Glomerular endothelial cell (primary cell): Measurements from ENCODE around the gene LRRTM3. TPM values are rescaled to one million over a fixed set of nuclear protein-coding genes. Genes with fewer than 3 reads are reported as not detected.

Source experiments
- DNase-seq: peaks from one replicate; pipeline ENCODE4 v3.0.0-alpha.2; 2011; ENCODE audit warnings: low read depth, low spot score; ENCODE audit errors: extremely low read depth
- total RNA-seq: library from RNA; depleted of rRNA; stranded (reverse); fragments of >200 nt; gene quantifications from 2 replicates; pipeline ENCODE4 v1.2.3, GENCODE V29; 2015

LRRTM3 gene
- total RNA-seq, 1 donor from 2014 or later: not detected

- no peak for DNase-seq
These were observed 184.4 kb downstream of the LRRTM3 start for GRCh38 chr10:67110286-67110685.

- no peak for DNase-seq
These were observed 186.9 kb downstream of the LRRTM3 start for GRCh38 chr10:67112765-67113164.

GRCh38 chr10:67114945-67115344, 189.1 kb downstream of the LRRTM3 start:
- DNase-seq: no peak

GRCh38 chr10:67115972-67116371, 190.1 kb downstream of the LRRTM3 start:
- no peak for DNase-seq

- DNase-seq: no peak
These were observed 193.8 kb downstream of the LRRTM3 start for GRCh38 chr10:67119651-67120050.

- DNase-seq: no peak
These were observed 201.6 kb downstream of the LRRTM3 start for GRCh38 chr10:67127441-67127840.

- DNase-seq: no peak
These were observed 214.8 kb downstream of the LRRTM3 start for GRCh38 chr10:67140641-67141040.

- DNase-seq: no peak
These were observed 215.5 kb downstream of the LRRTM3 start for GRCh38 chr10:67141300-67141699.

- DNase-seq: no peak
These were observed 218.7 kb downstream of the LRRTM3 start for GRCh38 chr10:67144530-67144929.
